PC-3 (cell line): Measurements from ENCODE around the gene CEP128. TPM values are rescaled to one million over a fixed set of nuclear protein-coding genes. Genes with fewer than 3 reads are reported as not detected.

Experiments
- ATAC-seq: fragments of 200-7000 bp; cut with Tn5 transposase; 2 replicates; pipeline ENCODE4 v1.9.1; 2020; ENCODE audit warnings: mild to moderate bottlenecking, moderate library complexity
- BruUV-seq: library from RNA; stranded (reverse); fragments of 400-500 nt; replicated peaks from 2 replicates; lab custom pipeline; 2021; lab: Mats Ljungman, UMichigan
- CTCF ChIA-PET: fragments of 300-600 bp; sonication (Branson Sonifier 250); formaldehyde crosslinking; loops from one replicate; lab custom pipeline; 2022; ENCODE audit warnings: antibody characterized with exemption; lab: Charles Lee
- POLR2A ChIA-PET: fragments of 300-600 bp; sonication (Branson Sonifier 250); formaldehyde crosslinking; loops from one replicate; lab custom pipeline; 2022; ENCODE audit warnings: antibody characterized with exemption; ENCODE audit not compliant: unreplicated experiment; lab: Charles Lee
- DNase-seq: peaks from one replicate; pipeline ENCODE4 v3.0.0-alpha.2; 2015
- H2AFZ ChIP-seq: fragments of 300-600 bp; sonication (generic); 2 replicates; pipeline ENCODE4 v1.6.0; 2016; ENCODE audit warnings: antibody characterized with exemption, low read length
- H3F3A ChIP-seq: fragments of 300-600 bp; sonication (generic); one replicate; pipeline ENCODE4 v1.6.0; 2017; ENCODE audit warnings: antibody characterized with exemption, low read length, control low read depth, mild to moderate bottlenecking; ENCODE audit not compliant: unreplicated experiment
- H3K27ac ChIP-seq: fragments of 300-600 bp; sonication (generic); 2 replicates; pipeline ENCODE4 v1.5.1; 2016; ENCODE audit warnings: mild to moderate bottlenecking, low read length
- H3K27me3 ChIP-seq: fragments of 300-600 bp; sonication (generic); 2 replicates; pipeline ENCODE4 v1.6.1; 2016; ENCODE audit warnings: low read length, mixed read lengths
- H3K36me3 ChIP-seq: fragments of 300-600 bp; sonication (generic); 2 replicates; pipeline ENCODE4 v1.6.1; 2016; ENCODE audit warnings: low read depth, mixed run types, low read length, mixed read lengths
- H3K4me1 ChIP-seq: fragments of 300-600 bp; sonication (generic); 2 replicates; pipeline ENCODE4 v1.5.1; 2016; ENCODE audit warnings: low read length; ENCODE audit not compliant: insufficient read depth
- H3K4me2 ChIP-seq: fragments of 300-600 bp; sonication (generic); 2 replicates; pipeline ENCODE4 v1.6.0; 2016; ENCODE audit warnings: low read length
- H3K4me3 ChIP-seq: fragments of 300-600 bp; sonication (generic); 2 replicates; pipeline ENCODE4 v1.5.1; 2016; ENCODE audit warnings: mild to moderate bottlenecking, low read length, mixed read lengths
- H3K79me2 ChIP-seq: fragments of 300-600 bp; sonication (generic); 2 replicates; pipeline ENCODE4 v1.6.1; 2017; ENCODE audit warnings: low read length, mixed read lengths
- H3K9ac ChIP-seq: fragments of 300-600 bp; sonication (generic); 2 replicates; pipeline ENCODE4 v1.6.0; 2016; ENCODE audit warnings: mild to moderate bottlenecking, low read length
- H3K9me2 ChIP-seq: fragments of 300-600 bp; sonication (generic); replicated peaks from 2 replicates; pipeline ENCODE4 v1.6.1; 2016; ENCODE audit warnings: mixed run types, low read length, mixed read lengths
- H3K9me3 ChIP-seq: fragments of 300-600 bp; sonication (generic); 2 replicates; pipeline ENCODE4 v1.6.1; 2016; ENCODE audit warnings: low read length, mixed read lengths
- H4K20me1 ChIP-seq: fragments of 300-600 bp; sonication (generic); 2 replicates; pipeline ENCODE4 v1.6.1; 2016; ENCODE audit warnings: low read length, mixed read lengths
- CTCF ChIP-seq: fragments of 300-600 bp; sonication (generic); conservative IDR thresholded peaks from 2 replicates; pipeline ENCODE4 v1.5.1; 2017; ENCODE audit warnings: antibody characterized with exemption, low read depth, mild to moderate bottlenecking, low read length
- EZH2 ChIP-seq: fragments of 300-600 bp; sonication (generic); IDR thresholded peaks from one replicate; pipeline ENCODE4 v1.6.1; 2017; ENCODE audit warnings: antibody characterized with exemption, mild to moderate bottlenecking, low read length; ENCODE audit not compliant: unreplicated experiment
- EZH2phosphoT487 ChIP-seq: fragments of 300-600 bp; sonication (generic); IDR thresholded peaks from 2 replicates; pipeline ENCODE4 v1.6.1; 2018; ENCODE audit warnings: mild to moderate bottlenecking, antibody characterized with exemption, low read length, borderline replicate concordance
- intact Hi-C: fragments of 100-400 bp; cut with micrococcal nuclease; formaldehyde crosslinking; loops from 2 replicates; pipeline ENCODE4 v1.9.0; 2023
- total RNA-seq: library from RNA; depleted of rRNA; stranded (reverse); fragments of >200 nt; gene quantifications from 2 replicates; pipeline ENCODE4 v1.2.3, GENCODE V29; 2014

Gene CEP128
- total RNA-seq, 1 experiment from 2014 or later: 11.6 TPM

DNA sequence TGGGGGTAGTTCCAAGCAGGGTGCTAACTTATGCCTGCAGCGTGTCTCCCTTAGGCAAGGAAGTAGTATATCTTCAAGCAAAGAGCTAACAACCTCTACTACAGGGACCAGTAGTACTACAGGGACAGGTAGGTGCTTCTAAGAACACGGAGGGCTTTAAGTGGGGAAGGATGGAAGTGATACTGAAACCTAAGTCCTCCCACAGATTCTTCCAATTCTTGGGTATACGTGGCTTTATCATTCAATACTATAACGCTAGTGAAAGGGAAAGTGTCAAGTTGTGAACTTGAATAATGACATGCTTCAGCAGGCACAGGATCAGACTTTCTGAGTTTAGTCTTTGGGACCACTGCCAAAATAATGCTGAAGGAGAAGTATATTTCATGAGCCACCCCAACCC, 241.7 kb downstream of the CEP128 start:
- ChIA-PET POLR2A (no interaction called here), CTCF (no interaction called here)
- H3K4me1 ChIP-seq: no peaks in the 10 kb centered on the region
- TF ChIP-seq CTCF: no peak
- TF ChIP-seq EZH2: no peak
- no peak for TF ChIP-seq EZH2phosphoT487
- ATAC-seq (no peak), DNase-seq (no peak)
- no peak overlapping the region for H2AFZ ChIP-seq
- no peaks in the 10 kb centered on the region for H4K20me1 ChIP-seq
- no peaks in the 10 kb centered on the region for H3K36me3 ChIP-seq
- no peak overlapping the region for H3K27ac ChIP-seq
- no peak overlapping the region for H3K4me2 ChIP-seq
- no peaks in the 10 kb centered on the region for H3K9me2 ChIP-seq
- H3K9me3 ChIP-seq: no peaks in the 10 kb centered on the region
- H3K4me3 ChIP-seq: no peak overlapping the region
- H3F3A ChIP-seq: no peaks in the 10 kb centered on the region
- BruUV-seq: no TSS peak
- no peak overlapping the region for H3K9ac ChIP-seq
- no peaks in the 10 kb centered on the region for H3K27me3 ChIP-seq
- H3K79me2 ChIP-seq: no peaks in the 10 kb centered on the region
- intact Hi-C loops: no loop called here

GRCh38 chr14:80698974-80699373, 242.6 kb downstream of the CEP128 start:
- H2AFZ ChIP-seq: no peak overlapping the region
- H4K20me1 ChIP-seq: no peaks in the 10 kb centered on the region
- no peak overlapping the region for H3K4me2 ChIP-seq
- ChIA-PET POLR2A (no interaction called here), CTCF (no interaction called here)
- H3K9me2 ChIP-seq: no peaks in the 10 kb centered on the region
- ATAC-seq (no peak), DNase-seq (no peak)
- intact Hi-C loops: no loop called here
- TF ChIP-seq EZH2phosphoT487 (no peak), CTCF (no peak), EZH2 (no peak)
- no peaks in the 10 kb centered on the region for H3K27me3 ChIP-seq
- H3K4me3 ChIP-seq: no peak overlapping the region
- no peaks in the 10 kb centered on the region for H3K9me3 ChIP-seq
- no peak overlapping the region for H3K9ac ChIP-seq
- H3K36me3 ChIP-seq: no peaks in the 10 kb centered on the region
- no peaks in the 10 kb centered on the region for H3K79me2 ChIP-seq
- H3K4me1 ChIP-seq: no peaks in the 10 kb centered on the region
- no peak overlapping the region for H3K27ac ChIP-seq
- no peaks in the 10 kb centered on the region for H3F3A ChIP-seq
- no TSS peak for BruUV-seq

DNA sequence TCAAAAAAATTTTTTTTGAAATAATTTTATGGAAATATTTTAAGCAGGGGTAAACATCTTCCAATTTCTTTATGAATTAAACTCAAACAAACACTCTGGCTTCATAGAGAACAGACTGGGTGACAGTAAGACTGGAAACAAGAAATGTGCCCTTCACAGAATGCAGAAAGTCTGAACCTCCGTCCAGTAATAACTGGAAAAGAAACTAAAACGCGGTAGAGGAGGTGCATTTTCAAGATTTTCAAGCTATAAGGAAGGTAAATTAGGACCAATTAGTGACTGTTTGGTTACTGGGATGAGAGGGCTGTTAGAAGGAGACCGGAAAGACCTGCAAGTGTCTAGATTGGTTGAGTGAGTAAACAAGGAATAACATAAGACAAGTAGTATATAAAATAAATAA, 245.7 kb downstream of the CEP128 start:
- no peak overlapping the region for H3K27ac ChIP-seq
- ChIA-PET POLR2A (no interaction called here), CTCF (no interaction called here)
- H3K4me2 ChIP-seq: no peak overlapping the region
- no peak for DNase-seq
- no TSS peak for BruUV-seq
- ATAC-seq: no peak
- no peaks in the 10 kb centered on the region for H3K79me2 ChIP-seq
- TF ChIP-seq EZH2 (no peak), EZH2phosphoT487 (no peak), CTCF (no peak)
- no peak overlapping the region for H3K4me3 ChIP-seq
- H2AFZ ChIP-seq: no peak overlapping the region
- H3K9me3 ChIP-seq: no peaks in the 10 kb centered on the region
- intact Hi-C loops: no loop called here
- H3K4me1 ChIP-seq: no peaks in the 10 kb centered on the region
- no peaks in the 10 kb centered on the region for H3K9me2 ChIP-seq
- H3F3A ChIP-seq: no peaks in the 10 kb centered on the region
- H3K36me3 ChIP-seq: no peaks in the 10 kb centered on the region
- H4K20me1 ChIP-seq: no peaks in the 10 kb centered on the region
- no peaks in the 10 kb centered on the region for H3K27me3 ChIP-seq
- no peak overlapping the region for H3K9ac ChIP-seq
